ENCODE results near the gene COMP. TPM values are rescaled to one million over a fixed set of nuclear protein-coding genes. Genes with fewer than 3 reads are reported as not detected.

COMP gene
- total RNA-seq, 1 donor from 2014 or later: not detected

DNA sequence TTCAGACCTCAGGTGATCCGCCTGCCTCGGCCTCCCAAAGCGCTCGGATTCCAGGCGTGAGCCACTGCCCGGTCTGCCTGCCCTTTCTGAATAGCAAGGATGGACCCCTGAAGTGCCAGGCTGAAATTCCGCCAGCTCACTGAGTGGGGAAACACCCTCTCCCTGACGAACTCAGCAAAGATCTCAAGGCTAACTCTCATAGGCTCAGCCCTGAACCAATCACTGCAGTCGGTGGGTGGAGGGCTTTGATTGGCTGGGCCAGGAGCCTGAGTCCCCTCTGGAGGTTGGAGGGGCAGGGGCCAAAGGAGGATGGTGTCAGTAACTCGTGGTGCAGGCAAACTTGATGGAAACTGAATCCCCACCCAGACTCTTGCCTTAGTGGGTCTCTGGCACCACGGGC is 11.2 kb upstream of the COMP start:
- no peak for DNase-seq (ENCODE audit: low read depth)
- TF ChIP-seq, protein P1, sequence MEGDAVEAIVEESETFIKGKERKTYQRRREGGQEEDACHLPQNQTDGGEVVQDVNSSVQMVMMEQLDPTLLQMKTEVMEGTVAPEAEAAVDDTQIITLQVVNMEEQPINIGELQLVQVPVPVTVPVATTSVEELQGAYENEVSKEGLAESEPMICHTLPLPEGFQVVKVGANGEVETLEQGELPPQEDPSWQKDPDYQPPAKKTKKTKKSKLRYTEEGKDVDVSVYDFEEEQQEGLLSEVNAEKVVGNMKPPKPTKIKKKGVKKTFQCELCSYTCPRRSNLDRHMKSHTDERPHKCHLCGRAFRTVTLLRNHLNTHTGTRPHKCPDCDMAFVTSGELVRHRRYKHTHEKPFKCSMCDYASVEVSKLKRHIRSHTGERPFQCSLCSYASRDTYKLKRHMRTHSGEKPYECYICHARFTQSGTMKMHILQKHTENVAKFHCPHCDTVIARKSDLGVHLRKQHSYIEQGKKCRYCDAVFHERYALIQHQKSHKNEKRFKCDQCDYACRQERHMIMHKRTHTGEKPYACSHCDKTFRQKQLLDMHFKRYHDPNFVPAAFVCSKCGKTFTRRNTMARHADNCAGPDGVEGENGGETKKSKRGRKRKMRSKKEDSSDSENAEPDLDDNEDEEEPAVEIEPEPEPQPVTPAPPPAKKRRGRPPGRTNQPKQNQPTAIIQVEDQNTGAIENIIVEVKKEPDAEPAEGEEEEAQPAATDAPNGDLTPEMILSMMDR (conservative IDR thresholded peaks at IDR 0.05; ENCODE audit: low read depth, low read length): no peak
- no peak overlapping the region for H3K4me3 ChIP-seq (ENCODE audit: low read depth, low read length)

DNA sequence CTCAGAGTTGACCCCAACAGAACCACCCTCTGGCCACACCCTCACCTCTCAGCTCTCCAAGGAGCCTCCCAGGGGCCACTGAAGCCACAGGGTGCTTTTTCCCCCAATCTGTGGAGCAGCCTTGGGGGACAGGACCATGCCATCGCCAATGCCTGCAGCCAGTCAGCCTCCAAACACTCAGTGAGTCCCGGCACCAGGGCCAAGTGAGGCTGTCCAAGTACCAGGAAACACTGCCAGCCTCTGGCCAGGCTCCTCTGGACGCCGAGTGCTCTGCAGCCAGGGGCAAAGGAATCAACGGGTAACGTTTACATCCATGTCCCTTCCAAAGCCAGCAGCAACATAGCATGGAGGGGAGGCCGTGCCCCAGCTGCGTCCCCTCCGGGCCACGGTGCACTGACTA is 9.5 kb upstream of the COMP start:
- TF ChIP-seq, protein P1 (conservative IDR thresholded peaks at IDR 0.05; ENCODE audit: low read depth, low read length): no peak
- DNase-seq (ENCODE audit: low read depth): no peak
- H3K4me3 ChIP-seq (ENCODE audit: low read depth, low read length): no peak overlapping the region

DNA sequence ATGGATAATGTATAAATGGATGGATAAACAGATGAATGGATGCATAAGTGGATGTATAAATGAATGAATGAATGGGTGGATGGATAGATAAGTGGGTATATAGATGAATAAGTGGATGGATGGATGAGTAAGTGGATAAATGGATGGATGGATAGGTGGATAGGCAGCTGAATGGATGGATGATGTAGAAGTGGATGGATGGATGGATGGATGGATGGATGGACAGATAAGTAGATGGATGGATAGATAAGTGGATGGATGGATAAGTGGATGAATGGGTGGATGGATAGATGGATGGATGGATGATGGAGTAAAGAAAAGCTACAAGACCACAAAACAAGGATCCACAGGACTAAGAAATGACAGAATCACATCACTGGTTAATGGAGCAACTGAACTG is 9.0 kb upstream of the COMP start:
- TF ChIP-seq, protein P1 (conservative IDR thresholded peaks at IDR 0.05; ENCODE audit: low read depth, low read length): no peak
- H3K4me3 ChIP-seq (ENCODE audit: low read depth, low read length): no peak overlapping the region
- DNase-seq (ENCODE audit: low read depth): no peak

DNA sequence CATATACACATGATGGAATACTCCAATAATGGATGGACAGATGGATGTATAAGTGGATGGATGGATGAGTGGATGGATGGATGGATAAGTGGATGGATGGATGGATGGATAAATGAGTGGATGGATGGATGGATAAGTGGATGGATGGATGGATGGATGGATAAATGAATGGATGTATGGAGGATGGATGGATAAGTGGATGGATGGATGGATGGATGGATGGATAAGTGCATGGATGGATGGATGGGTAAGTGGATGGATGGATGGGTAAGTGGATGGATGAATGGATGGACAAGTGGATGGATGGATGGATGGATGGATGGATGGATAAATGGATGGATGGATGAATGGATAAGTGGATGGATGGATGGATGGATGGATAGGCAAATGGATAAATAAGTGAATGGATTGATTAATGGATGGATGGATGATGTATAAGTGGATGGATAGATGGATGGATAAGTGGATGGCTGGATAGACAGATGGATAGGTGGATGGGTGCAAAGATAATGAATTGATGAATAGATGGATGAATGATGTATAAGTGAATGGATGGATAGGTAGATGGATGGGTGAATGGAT is 8.4 kb upstream of the COMP start:
- no peak for DNase-seq (ENCODE audit: low read depth)
- TF ChIP-seq, protein P1 (conservative IDR thresholded peaks at IDR 0.05; ENCODE audit: low read depth, low read length): no peak
- no peak overlapping the region for H3K4me3 ChIP-seq (ENCODE audit: low read depth, low read length)

DNA sequence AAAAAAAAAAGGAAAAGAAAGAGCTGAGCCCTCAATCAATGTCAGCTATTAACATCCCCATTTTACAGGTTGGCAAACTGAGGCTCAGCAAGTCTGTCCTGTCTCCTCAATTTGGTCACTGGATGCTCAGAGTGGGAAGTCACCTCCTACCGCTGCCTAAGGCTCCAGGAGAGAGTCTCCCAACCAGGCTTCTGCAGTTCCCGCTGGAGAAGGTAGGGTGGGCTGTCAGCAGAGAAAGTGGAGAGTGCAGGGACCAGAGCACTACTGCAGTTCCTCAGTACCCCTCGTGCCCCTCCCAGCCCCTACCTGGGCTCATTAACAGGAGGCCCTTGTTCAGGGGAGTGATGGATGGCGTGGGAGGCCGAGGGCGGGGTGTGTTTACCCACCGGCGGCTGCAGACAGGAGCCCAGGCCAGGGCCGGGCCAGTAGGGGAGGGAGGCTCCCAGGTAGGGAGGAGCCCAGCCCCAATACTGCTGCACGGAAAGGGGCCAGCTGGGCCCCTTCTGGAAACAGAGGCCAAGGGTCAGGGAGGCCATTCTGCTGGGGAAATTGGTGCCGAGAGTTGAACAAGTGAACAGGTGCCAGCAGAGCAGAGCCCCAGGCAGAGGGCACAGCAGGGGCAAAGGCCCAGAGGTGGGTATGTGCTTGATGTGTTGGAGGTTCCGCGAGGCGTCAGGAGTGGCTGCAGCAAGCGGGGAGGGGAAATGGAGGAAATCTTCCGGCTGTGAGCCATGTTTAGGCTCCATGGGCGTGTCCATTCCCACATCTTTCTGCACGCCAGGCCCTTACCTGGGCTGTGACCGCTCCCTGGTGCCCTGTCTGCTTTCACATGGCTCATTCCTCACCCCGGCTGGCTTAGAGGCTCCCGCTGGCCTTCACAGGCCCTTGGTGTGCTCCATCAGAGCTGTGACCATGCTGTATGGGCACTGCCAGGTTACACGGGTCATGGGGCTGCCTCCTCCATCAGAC is 7.6 kb upstream of the COMP start:
- DNase-seq (ENCODE audit: low read depth): no peak
- TF ChIP-seq, protein P1 (conservative IDR thresholded peaks at IDR 0.05; ENCODE audit: low read depth, low read length): no peak
- H3K4me3 ChIP-seq (ENCODE audit: low read depth, low read length): no peak overlapping the region

DNA sequence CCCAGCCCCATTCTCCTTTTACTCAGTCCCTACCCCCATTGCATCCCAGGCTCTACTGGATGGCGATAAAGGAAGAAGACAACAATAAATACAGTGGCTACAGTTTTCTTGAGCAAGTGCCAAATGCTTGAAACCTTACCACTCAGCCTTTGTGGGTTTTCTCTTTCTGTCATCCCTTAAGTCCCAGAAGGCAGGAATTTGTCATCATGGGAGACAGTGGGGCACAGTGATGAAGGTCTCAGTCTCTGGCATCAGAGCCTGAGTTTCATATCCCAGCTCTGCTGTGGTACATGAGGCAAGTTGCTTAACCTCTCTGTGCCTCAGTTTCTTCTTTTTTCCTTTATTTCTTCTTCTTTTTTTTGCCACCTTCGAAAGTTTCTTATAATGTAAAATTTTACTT is 5.1 kb upstream of the COMP start:
- no peak overlapping the region for H3K4me3 ChIP-seq (ENCODE audit: low read depth, low read length)
- TF ChIP-seq, protein P1 (conservative IDR thresholded peaks at IDR 0.05; ENCODE audit: low read depth, low read length): no peak
- DNase-seq (ENCODE audit: low read depth): no peak

Data from epithelial cell of proximal tubule (primary cell).